ENCODE results near the gene CEACAM21.

- TF ChIP-seq CTCF (IDR thresholded peaks at IDR 0.05; ENCODE audit: low read depth, low read length) (no peak), EZH2phosphoT487 (IDR thresholded peaks at IDR 0.05; ENCODE audit: low read depth) (no peak)
These were observed 10.0 kb upstream of the CEACAM21 start for GRCh38 chr19:41566001-41566400.
